IPS-18a (cell line): ENCODE measurements around the gene NALF2.

Experiments used
- H3K27ac ChIP-seq: one replicate; pipeline ENCODE4 v1.5.1; 2013; ENCODE audit warnings: low read length
- H3K27me3 ChIP-seq: one replicate; pipeline ENCODE4 v1.6.1; 2013; ENCODE audit warnings: mild to moderate bottlenecking, low read length; ENCODE audit not compliant: control insufficient read depth, insufficient read depth
- H3K36me3 ChIP-seq: one replicate; pipeline ENCODE4 v1.6.1; 2013; ENCODE audit warnings: low read depth, low read length; ENCODE audit not compliant: control insufficient read depth
- H3K4me1 ChIP-seq: one replicate; pipeline ENCODE4 v1.6.1; 2013; ENCODE audit warnings: low read depth, low read length; ENCODE audit not compliant: control insufficient read depth
- H3K4me3 ChIP-seq: one replicate; pipeline ENCODE4 v1.5.1; 2013; ENCODE audit warnings: low read length
- H3K9ac ChIP-seq: one replicate; pipeline ENCODE4 v1.6.1; 2013; ENCODE audit warnings: mild to moderate bottlenecking, low read length, moderate library complexity
- H3K9me3 ChIP-seq: one replicate; pipeline ENCODE4 v1.6.1; 2013; ENCODE audit warnings: low read depth, low read length; ENCODE audit not compliant: control insufficient read depth

The NALF2 gene

GRCh38 chrX:69531031-69531755 is 27.1 kb downstream of the NALF2 start:
- Histone ChIP-seq H3K27me3 (no peaks in the 10 kb centered on the region), H3K4me1 (no peaks in the 10 kb centered on the region), H3K9ac (no peak overlapping the region), H3K4me3 (no peak overlapping the region), H3K27ac (no peak overlapping the region), H3K9me3 (peaks cover 7% of the 10 kb centered on the region), H3K36me3 (no peaks in the 10 kb centered on the region)

- peaks cover 7% of the 10 kb centered on the region for H3K9me3 ChIP-seq
- H3K27ac ChIP-seq: no peak overlapping the region
- H3K9ac ChIP-seq: no peak overlapping the region
- no peak overlapping the region for H3K4me3 ChIP-seq
- H3K36me3 ChIP-seq: no peaks in the 10 kb centered on the region
- H3K4me1 ChIP-seq: no peaks in the 10 kb centered on the region
- H3K27me3 ChIP-seq: peaks cover 4% of the 10 kb centered on the region
Observed at GRCh38 chrX:69535661-69536060, 31.5 kb downstream of the NALF2 start.

GRCh38 chrX:69538321-69538876 is 34.3 kb downstream of the NALF2 start:
- peaks cover 4% of the 10 kb centered on the region for H3K27me3 ChIP-seq
- H3K4me1 ChIP-seq: no peaks in the 10 kb centered on the region
- H3K4me3 ChIP-seq: peak overlapping the region; percentile 48
- H3K27ac ChIP-seq: no peak overlapping the region
- no peaks in the 10 kb centered on the region for H3K36me3 ChIP-seq
- H3K9ac ChIP-seq: no peak overlapping the region
- H3K9me3 ChIP-seq: peaks cover 3% of the 10 kb centered on the region

- H3K27ac ChIP-seq: no peak overlapping the region
- H3K27me3 ChIP-seq: peaks cover 4% of the 10 kb centered on the region
- H3K4me1 ChIP-seq: no peaks in the 10 kb centered on the region
- peaks cover 3% of the 10 kb centered on the region for H3K9me3 ChIP-seq
- no peak overlapping the region for H3K9ac ChIP-seq
- no peaks in the 10 kb centered on the region for H3K36me3 ChIP-seq
- H3K4me3 ChIP-seq: no peak overlapping the region
Observed at GRCh38 chrX:69539437-69539836, 35.3 kb downstream of the NALF2 start.

GRCh38 chrX:69541956-69542355 is 37.8 kb downstream of the NALF2 start:
- no peaks in the 10 kb centered on the region for H3K9me3 ChIP-seq
- H3K27me3 ChIP-seq: peaks cover 4% of the 10 kb centered on the region
- no peak overlapping the region for H3K27ac ChIP-seq
- no peaks in the 10 kb centered on the region for H3K36me3 ChIP-seq
- no peak overlapping the region for H3K4me3 ChIP-seq
- H3K4me1 ChIP-seq: no peaks in the 10 kb centered on the region
- no peak overlapping the region for H3K9ac ChIP-seq

GRCh38 chrX:69543572-69543971 is 39.4 kb downstream of the NALF2 start:
- H3K27ac ChIP-seq: no peak overlapping the region
- H3K4me3 ChIP-seq: no peak overlapping the region
- H3K4me1 ChIP-seq: no peaks in the 10 kb centered on the region
- no peaks in the 10 kb centered on the region for H3K9me3 ChIP-seq
- H3K9ac ChIP-seq: no peak overlapping the region
- peaks cover 4% of the 10 kb centered on the region for H3K27me3 ChIP-seq
- H3K36me3 ChIP-seq: no peaks in the 10 kb centered on the region

GRCh38 chrX:69546417-69546816 is 42.3 kb downstream of the NALF2 start:
- H3K27ac ChIP-seq: no peak overlapping the region
- no peaks in the 10 kb centered on the region for H3K9me3 ChIP-seq
- no peak overlapping the region for H3K4me3 ChIP-seq
- no peaks in the 10 kb centered on the region for H3K36me3 ChIP-seq
- no peaks in the 10 kb centered on the region for H3K27me3 ChIP-seq
- H3K9ac ChIP-seq: no peak overlapping the region
- no peaks in the 10 kb centered on the region for H3K4me1 ChIP-seq

GRCh38 chrX:69546978-69547377 is 42.9 kb downstream of the NALF2 start:
- no peaks in the 10 kb centered on the region for H3K9me3 ChIP-seq
- H3K36me3 ChIP-seq: no peaks in the 10 kb centered on the region
- H3K9ac ChIP-seq: no peak overlapping the region
- no peaks in the 10 kb centered on the region for H3K4me1 ChIP-seq
- H3K27me3 ChIP-seq: no peaks in the 10 kb centered on the region
- no peak overlapping the region for H3K27ac ChIP-seq
- H3K4me3 ChIP-seq: no peak overlapping the region

- no peaks in the 10 kb centered on the region for H3K36me3 ChIP-seq
- no peak overlapping the region for H3K27ac ChIP-seq
- peaks cover 7% of the 10 kb centered on the region for H3K4me1 ChIP-seq
- H3K27me3 ChIP-seq: no peaks in the 10 kb centered on the region
- no peak overlapping the region for H3K4me3 ChIP-seq
- no peaks in the 10 kb centered on the region for H3K9me3 ChIP-seq
- no peak overlapping the region for H3K9ac ChIP-seq
Observed at GRCh38 chrX:69551421-69552009, 47.4 kb downstream of the NALF2 start.

- H3K4me1 ChIP-seq: peaks cover 13% of the 10 kb centered on the region
- H3K27ac ChIP-seq: no peak overlapping the region
- no peak overlapping the region for H3K9ac ChIP-seq
- H3K27me3 ChIP-seq: no peaks in the 10 kb centered on the region
- H3K9me3 ChIP-seq: no peaks in the 10 kb centered on the region
- no peak overlapping the region for H3K4me3 ChIP-seq
- H3K36me3 ChIP-seq: no peaks in the 10 kb centered on the region
Observed at GRCh38 chrX:69552512-69552911, 48.4 kb downstream of the NALF2 start.
